ENCODE measurements around the gene DELE1. TPM values are rescaled to one million over a fixed set of nuclear protein-coding genes. Genes with fewer than 3 reads are reported as not detected.
"Not testable (repeated sequence)": the region's sequence is repeated elsewhere in the genome, so short reads cannot be mapped to it uniquely, and the experiment has no call there.

The DELE1 gene
- total RNA-seq, 1 donor: 47.1 TPM

GRCh38 chr5:141880961-141881801 lies 42.5 kb upstream of the DELE1 start:
- peaks cover 92% of the 10 kb centered on the region for H3K27me3 ChIP-seq (ENCODE audit: insufficient read depth, low read length)

GRCh38 chr5:141881886-141882285 lies 41.8 kb upstream of the DELE1 start:
- Histone ChIP-seq H3K9me3 (ENCODE audit: low read depth, low read length) (no peaks in the 10 kb centered on the region), H3K4me1 (ENCODE audit: insufficient read depth, low read length) (peaks cover 24% of the 10 kb centered on the region)

More at GRCh38 chr5:141880961-141881801, 42.5 kb upstream of the DELE1 start:
- H3K9me3 ChIP-seq (ENCODE audit: low read depth, low read length): no peaks in the 10 kb centered on the region
- peaks cover 31% of the 10 kb centered on the region for H3K4me1 ChIP-seq (ENCODE audit: insufficient read depth, low read length)
- H3K4me3 ChIP-seq (ENCODE audit: low read length): no peak overlapping the region

GRCh38 chr5:141882594-141883183 lies 41.0 kb upstream of the DELE1 start:
- Histone ChIP-seq H3K4me1 (ENCODE audit: insufficient read depth, low read length) (peaks cover 16% of the 10 kb centered on the region), H3K27me3 (ENCODE audit: insufficient read depth, low read length) (peaks cover 81% of the 10 kb centered on the region), H3K4me3 (ENCODE audit: low read length) (no peak overlapping the region), H3K9me3 (ENCODE audit: low read depth, low read length) (no peaks in the 10 kb centered on the region)

More at GRCh38 chr5:141881886-141882285, 41.8 kb upstream of the DELE1 start:
- Histone ChIP-seq H3K27me3 (ENCODE audit: insufficient read depth, low read length) (peaks cover 89% of the 10 kb centered on the region), H3K4me3 (ENCODE audit: low read length) (no peak overlapping the region)

- Histone ChIP-seq H3K4me3 (ENCODE audit: low read length) (no peak overlapping the region), H3K4me1 (ENCODE audit: insufficient read depth, low read length) (peaks cover 12% of the 10 kb centered on the region), H3K27me3 (ENCODE audit: insufficient read depth, low read length) (peaks cover 79% of the 10 kb centered on the region), H3K9me3 (ENCODE audit: low read depth, low read length) (no peaks in the 10 kb centered on the region)
These were observed 40.3 kb upstream of the DELE1 start for GRCh38 chr5:141883184-141883891.

- H3K9me3 ChIP-seq (ENCODE audit: low read depth, low read length): no peaks in the 10 kb centered on the region
- H3K4me3 ChIP-seq (ENCODE audit: low read length): no peak overlapping the region
- H3K27me3 ChIP-seq (ENCODE audit: insufficient read depth, low read length): peaks cover 74% of the 10 kb centered on the region
- H3K4me1 ChIP-seq (ENCODE audit: insufficient read depth, low read length): peaks cover 7% of the 10 kb centered on the region
These were observed 39.8 kb upstream of the DELE1 start for GRCh38 chr5:141883892-141884318.

GRCh38 chr5:141889282-141889871 lies 34.3 kb upstream of the DELE1 start:
- no peaks in the 10 kb centered on the region for H3K4me1 ChIP-seq (ENCODE audit: insufficient read depth, low read length)
- H3K27me3 ChIP-seq (ENCODE audit: insufficient read depth, low read length): peaks cover 28% of the 10 kb centered on the region
- no peak overlapping the region for H3K4me3 ChIP-seq (ENCODE audit: low read length)
- no peaks in the 10 kb centered on the region for H3K9me3 ChIP-seq (ENCODE audit: low read depth, low read length)

GRCh38 chr5:141890429-141890828 lies 33.2 kb upstream of the DELE1 start:
- H3K4me1 ChIP-seq (ENCODE audit: insufficient read depth, low read length); H3K4me3 ChIP-seq (ENCODE audit: low read length): not testable (repeated sequence)
- peaks cover 17% of the 10 kb centered on the region for H3K27me3 ChIP-seq (ENCODE audit: insufficient read depth, low read length)

GRCh38 chr5:141897425-141897824 lies 26.2 kb upstream of the DELE1 start:
- no peaks in the 10 kb centered on the region for H3K9me3 ChIP-seq (ENCODE audit: low read depth, low read length)
- H3K4me1 ChIP-seq (ENCODE audit: insufficient read depth, low read length): no peaks in the 10 kb centered on the region
- H3K27me3 ChIP-seq (ENCODE audit: insufficient read depth, low read length): peaks cover 1% of the 10 kb centered on the region
- H3K4me3 ChIP-seq (ENCODE audit: low read length): no peak overlapping the region

More at GRCh38 chr5:141890429-141890828, 33.2 kb upstream of the DELE1 start:
- H3K9me3 ChIP-seq (ENCODE audit: low read depth, low read length): not testable (repeated sequence)

GRCh38 chr5:141898448-141899049 lies 25.1 kb upstream of the DELE1 start:
- Histone ChIP-seq H3K9me3 (ENCODE audit: low read depth, low read length) (no peaks in the 10 kb centered on the region), H3K4me1 (ENCODE audit: insufficient read depth, low read length) (peaks cover 6% of the 10 kb centered on the region), H3K4me3 (ENCODE audit: low read length) (no peak overlapping the region), H3K27me3 (ENCODE audit: insufficient read depth, low read length) (no peaks in the 10 kb centered on the region)

- Histone ChIP-seq H3K9me3 (ENCODE audit: low read depth, low read length) (no peaks in the 10 kb centered on the region), H3K4me1 (ENCODE audit: insufficient read depth, low read length) (peaks cover 11% of the 10 kb centered on the region), H3K27me3 (ENCODE audit: insufficient read depth, low read length) (no peaks in the 10 kb centered on the region), H3K4me3 (ENCODE audit: low read length) (no peak overlapping the region)
These were observed 21.5 kb upstream of the DELE1 start for GRCh38 chr5:141902015-141902814.

GRCh38 chr5:141903261-141903660 lies 20.4 kb upstream of the DELE1 start:
- H3K9me3 ChIP-seq (ENCODE audit: low read depth, low read length): no peaks in the 10 kb centered on the region
- no peak overlapping the region for H3K4me3 ChIP-seq (ENCODE audit: low read length)
- H3K4me1 ChIP-seq (ENCODE audit: insufficient read depth, low read length): peaks cover 11% of the 10 kb centered on the region
- no peaks in the 10 kb centered on the region for H3K27me3 ChIP-seq (ENCODE audit: insufficient read depth, low read length)

- Histone ChIP-seq H3K27me3 (ENCODE audit: insufficient read depth, low read length) (no peaks in the 10 kb centered on the region), H3K4me3 (ENCODE audit: low read length) (no peak overlapping the region), H3K9me3 (ENCODE audit: low read depth, low read length) (no peaks in the 10 kb centered on the region)
These were observed 19.1 kb upstream of the DELE1 start for GRCh38 chr5:141904551-141904950.

GRCh38 chr5:141906517-141906916 lies 17.2 kb upstream of the DELE1 start:
- Histone ChIP-seq H3K9me3 (ENCODE audit: low read depth, low read length) (no peaks in the 10 kb centered on the region), H3K4me3 (ENCODE audit: low read length) (no peak overlapping the region), H3K4me1 (ENCODE audit: insufficient read depth, low read length) (peaks cover 11% of the 10 kb centered on the region), H3K27me3 (ENCODE audit: insufficient read depth, low read length) (no peaks in the 10 kb centered on the region)

More at GRCh38 chr5:141904551-141904950, 19.1 kb upstream of the DELE1 start:
- H3K4me1 ChIP-seq (ENCODE audit: insufficient read depth, low read length): peaks cover 11% of the 10 kb centered on the region

GRCh38 chr5:141906972-141907371 lies 16.7 kb upstream of the DELE1 start:
- Histone ChIP-seq H3K9me3 (ENCODE audit: low read depth, low read length) (no peaks in the 10 kb centered on the region), H3K27me3 (ENCODE audit: insufficient read depth, low read length) (no peaks in the 10 kb centered on the region), H3K4me3 (ENCODE audit: low read length) (no peak overlapping the region), H3K4me1 (ENCODE audit: insufficient read depth, low read length) (peaks cover 11% of the 10 kb centered on the region)
